ENCODE data around the gene HLA-DRB5. TPM values are rescaled to one million over a fixed set of nuclear protein-coding genes. Genes with fewer than 3 reads are reported as not detected.
"Not testable (repeated sequence)": the region's sequence is repeated elsewhere in the genome, so short reads cannot be mapped to it uniquely, and the experiment has no call there.

HLA-DRB5 gene
- total RNA-seq (10 to 100 TPM in 8 of 9 donors, 1 to 10 TPM in 1; 1.3 to 93.6 (median 50.7) TPM), polyA plus RNA-seq (1 to 10 TPM in 1 of 2 donors, under 1 TPM in 1; 0.38 to 2.7 TPM)
- long read RNA-seq, donor 1, transcript HLA-DRB5-201 (6 exons, 1,260 nt), result major isoform, 79 of 103 reads
- long read RNA-seq, donor 1, partial matches to known transcripts, result 17 of 103 reads
- long read RNA-seq, donor 1, other reads (novel, unspliced or antisense), result 7 of 103 reads
- long read RNA-seq, donor 2, transcript HLA-DRB5-201 (6 exons, 1,260 nt), result major isoform, 137 of 147 reads
- long read RNA-seq, donor 2, partial matches to known transcripts, result 3 of 147 reads
- long read RNA-seq, donor 2, other reads (novel, unspliced or antisense), result 7 of 147 reads
- long read RNA-seq, donor 3, transcript HLA-DRB5-201 (6 exons, 1,260 nt), result major isoform, 17 of 25 reads
- long read RNA-seq, donor 3, partial matches to known transcripts, result 8 of 25 reads
- long read RNA-seq, donor 3, other reads (novel, unspliced or antisense), result 0 of 25 reads

DNA sequence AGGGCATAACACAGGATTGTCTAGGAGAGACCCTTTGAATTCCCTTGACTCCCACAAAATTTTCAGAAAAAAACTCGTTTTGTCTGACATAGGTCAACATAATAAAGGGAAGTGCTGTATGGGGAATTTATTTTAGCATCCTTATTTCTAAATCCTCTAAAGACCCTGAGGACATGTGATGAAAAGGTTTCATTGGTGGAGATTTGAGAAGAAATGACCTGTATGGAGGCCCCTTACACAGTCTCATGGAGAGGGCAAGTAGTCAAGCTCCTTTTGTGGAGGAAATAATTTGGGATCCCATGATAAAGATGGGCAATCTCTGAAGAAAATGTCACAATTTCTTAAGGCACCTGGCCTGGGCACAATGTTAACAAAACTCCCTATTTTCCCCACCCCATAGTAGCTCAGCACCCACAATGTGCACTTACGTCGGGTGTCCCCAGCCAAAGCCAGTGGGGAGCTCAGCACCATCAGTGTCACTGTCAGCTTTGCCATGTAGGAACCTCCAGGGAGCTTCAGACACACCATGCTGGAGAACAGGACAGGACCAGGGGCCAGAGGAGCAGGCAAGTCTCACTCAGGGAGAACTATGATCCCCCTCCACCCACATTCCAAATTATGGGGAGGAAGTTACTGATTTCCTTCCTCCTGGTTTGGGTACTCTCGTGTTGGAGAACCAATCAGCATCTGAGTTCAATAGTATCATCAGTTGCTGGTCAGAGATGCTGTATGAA lies at the start of gene HLA-DRB5:
HLA-DRB5 (minus strand) TSS at position 591 of the 734 bp plus-strand sequence; CDS start at position 528, 63 bp downstream.
- 9 to 34% (median 26%) methylated on average over 2 to 4 of the region's 4 CpGs for whole genome bisulfite sequencing, 4 donors
- DNase-seq (peak in 3 of 5 donors; percentile 33 to 63 (median 52)), ATAC-seq (peak; percentile 58 to 99 (median 78))
- Histone ChIP-seq H3K27me3 (no peaks in the 10 kb centered on the region), H3K4me3 (peak within 1 kb of the TSS in 6 of 12 donors; percentile 12 to 56 (median 46)), H3K4me1 (no peaks in the 10 kb centered on the region), H3K36me3 (no peaks in the 10 kb centered on the region), H3K27ac (peak within 1 kb of the TSS in 10 of 12 donors; percentile 43 to 84 (median 62)), H3K9me3 (no peaks in the 10 kb centered on the region)
- intact Hi-C loops (cut with DNase I), result loop anchor here in 7 of 10 donors (5.0 to 10.0 kb wide), 4 partner anchors 42 to 55 kb away; partner anchors contain the start of gene HLA-DRB1 (in 3 of the 7)
- TF ChIP-seq POLR2A (IDR thresholded peaks at IDR 0.05) (no peak), CTCF (IDR thresholded peaks at IDR 0.05) (no peak)

DNA sequence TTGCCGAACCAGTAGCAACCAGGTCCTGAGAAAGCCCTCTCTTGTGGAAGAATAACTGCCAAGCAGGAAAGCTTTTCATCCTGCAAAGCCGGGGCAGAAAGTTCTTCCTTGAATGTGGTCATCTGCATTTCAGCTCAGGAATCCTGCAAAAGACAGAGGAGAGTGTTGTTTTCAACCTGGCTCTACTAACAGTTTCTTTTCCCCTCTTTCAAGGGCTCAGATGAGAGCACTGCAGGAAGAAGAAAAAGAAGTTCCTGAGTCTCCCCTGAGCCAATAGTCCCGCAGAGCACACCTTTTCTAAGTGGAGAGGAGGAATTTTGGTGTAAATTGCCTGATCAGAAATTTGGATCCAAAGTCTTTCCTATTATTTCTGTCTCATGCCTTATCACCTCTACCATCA lies 48.9 kb upstream of the HLA-DRB5 start:
- TF ChIP-seq CTCF (IDR thresholded peaks at IDR 0.05), result no peak
- no peak for TF ChIP-seq POLR2A (IDR thresholded peaks at IDR 0.05)
- no peak for ATAC-seq
- WGBS, 4 donors, result 0 to 31% (median 12%) methylated on average over 3 of the region's 3 CpGs
- Histone ChIP-seq H3K9me3 (no peaks in the 10 kb centered on the region), H3K27ac (no peak overlapping the region), H3K27me3 (peaks cover 0 to 15% (median 0%) of the 10 kb centered on the region in 9 donors), H3K36me3 (peaks cover 0 to 18% (median 0%) of the 10 kb centered on the region in 9 donors), H3K4me3 (no peak overlapping the region), H3K4me1 (peaks cover 0 to 4% (median 0%) of the 10 kb centered on the region in 12 donors)
- intact Hi-C loops (cut with DNase I), result loop anchor here in 3 of 10 donors (10.0 kb wide), 2 partner anchors 54 to 94 kb away; no protein-coding TSS in a partner anchor
- DNase-seq, result no peak

GRCh38 chr6:32577493-32577892 lies 47.4 kb upstream of the HLA-DRB5 start:
- peaks cover 0 to 11% (median 0%) of the 10 kb centered on the region in 9 donors for H3K27me3 ChIP-seq
- peak in 1 of 4 donors; percentile 22 for ATAC-seq
- intact Hi-C loops (cut with DNase I), result loop anchor here in 3 of 10 donors (10.0 kb wide), 2 partner anchors 53 to 93 kb away; no protein-coding TSS in a partner anchor
- not testable (repeated sequence) for H3K4me3 ChIP-seq, DNase-seq, H3K4me1 ChIP-seq, H3K9me3 ChIP-seq, H3K27ac ChIP-seq
- WGBS, 4 donors, result 12 to 62% (median 26%) methylated on average over 5 of the region's 5 CpGs
- peaks cover 0 to 18% (median 0%) of the 10 kb centered on the region in 9 donors for H3K36me3 ChIP-seq

- Histone ChIP-seq H3K27ac (no peak overlapping the region), H3K27me3 (peaks cover 0 to 7% (median 0%) of the 10 kb centered on the region in 9 donors), H3K36me3 (peaks cover 0 to 18% (median 0%) of the 10 kb centered on the region in 9 donors), H3K4me1 (no peaks in the 10 kb centered on the region), H3K4me3 (no peak overlapping the region), H3K9me3 (no peaks in the 10 kb centered on the region)
- no peak for ATAC-seq
- DNase-seq, result no peak
- TF ChIP-seq POLR2A (IDR thresholded peaks at IDR 0.05) (no peak), CTCF (IDR thresholded peaks at IDR 0.05) (no peak)
- WGBS, 4 donors, result 70 to 88% (median 81%) methylated on average over 1 of the region's 1 CpG
- intact Hi-C loops (cut with DNase I), result loop anchor here in 3 of 10 donors (10.0 kb wide), 2 partner anchors 51 to 91 kb away; no protein-coding TSS in a partner anchor
These were observed 46.2 kb upstream of the HLA-DRB5 start for GRCh38 chr6:32576250-32576649.
